ENCODE measurements around the gene KRTAP9-3.
"Not testable (repeated sequence)": the region's sequence is repeated elsewhere in the genome, so short reads cannot be mapped to it uniquely, and the experiment has no call there.

KRTAP9-3 gene

DNA sequence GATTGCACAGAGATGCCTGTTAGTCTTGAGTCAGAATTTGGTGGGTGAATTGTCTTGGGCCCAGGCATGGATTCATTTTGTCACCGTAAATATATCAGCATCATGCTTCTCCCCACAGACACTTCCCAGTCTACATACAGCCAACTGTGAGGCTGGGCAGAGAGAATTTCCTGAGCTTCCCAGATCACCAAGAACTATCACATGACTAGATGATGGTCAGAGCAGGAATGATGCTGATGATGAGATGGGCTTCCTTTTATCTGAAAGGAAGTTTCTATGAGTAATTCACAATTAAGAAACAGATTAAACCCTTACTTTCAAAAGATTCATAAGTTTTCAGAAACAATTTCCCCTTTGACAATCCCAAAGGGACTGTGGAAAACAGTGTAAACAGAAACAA, 22.6 kb downstream of the KRTAP9-3 start:
- FAIRE-seq, result no peak

DNA sequence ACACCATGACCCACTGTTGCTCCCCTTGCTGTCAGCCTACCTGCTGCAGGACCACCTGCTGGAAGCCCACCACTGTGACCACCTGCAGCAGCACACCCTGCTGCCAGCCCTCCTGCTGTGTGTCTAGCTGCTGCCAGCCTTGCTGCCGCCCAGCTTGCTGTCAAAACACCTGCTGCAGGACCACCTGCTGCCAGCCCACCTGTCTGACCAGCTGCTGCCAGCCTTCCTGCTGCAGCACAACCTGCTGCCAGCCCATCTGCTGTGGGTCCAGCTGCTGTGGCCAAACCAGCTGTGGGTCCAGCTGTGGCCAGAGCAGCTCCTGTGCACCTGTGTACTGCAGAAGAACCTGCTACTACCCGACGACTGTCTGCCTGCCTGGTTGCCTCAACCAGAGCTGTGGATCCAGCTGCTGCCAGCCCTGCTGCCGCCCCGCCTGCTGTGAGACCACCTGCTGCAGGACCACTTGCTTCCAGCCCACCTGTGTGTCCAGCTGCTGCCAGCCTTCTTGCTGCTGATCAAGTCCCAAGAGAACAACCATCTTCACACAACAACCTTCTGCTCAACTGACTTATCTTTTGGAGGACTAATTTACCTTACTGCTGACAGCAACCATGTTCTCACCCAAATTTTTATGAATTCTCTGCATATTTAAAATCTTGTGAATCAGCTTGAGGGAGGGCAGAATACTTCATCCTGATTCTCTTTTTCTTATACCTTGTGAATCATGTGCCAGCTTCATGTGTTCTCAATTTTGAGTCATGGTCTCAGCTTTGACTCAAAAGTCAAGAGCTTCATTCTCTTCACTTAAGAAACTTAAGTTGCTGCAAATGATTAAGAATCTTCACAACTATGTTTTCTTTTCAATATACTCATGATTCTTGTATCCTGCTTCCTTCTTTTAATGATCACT, 23.4 kb downstream of the KRTAP9-3 start, which contains the start of gene KRTAP9-9:
Gene KRTAP9-9, plus strand, starts transcription at position 4 of the 910 bp plus-strand sequence.
- not testable (repeated sequence) for FAIRE-seq

DNA sequence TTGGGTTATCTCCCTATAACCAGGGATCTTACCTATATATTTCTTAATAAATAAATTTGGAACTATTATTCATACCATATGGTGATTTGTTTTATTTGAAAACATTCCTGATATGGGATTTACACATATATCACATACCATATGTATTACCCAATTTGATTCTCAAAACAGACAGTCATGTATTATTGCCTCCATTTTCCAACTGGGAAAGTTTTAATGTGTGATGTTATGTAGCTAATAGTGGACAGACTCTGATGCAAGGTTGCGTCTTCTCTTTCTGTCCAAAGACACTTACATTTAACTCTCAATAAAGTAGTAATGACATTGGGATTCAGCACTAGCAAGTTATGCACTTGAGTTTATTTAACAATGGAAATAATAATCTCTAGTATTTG, 24.0 kb downstream of the KRTAP9-3 start:
- FAIRE-seq, result no peak

DNA sequence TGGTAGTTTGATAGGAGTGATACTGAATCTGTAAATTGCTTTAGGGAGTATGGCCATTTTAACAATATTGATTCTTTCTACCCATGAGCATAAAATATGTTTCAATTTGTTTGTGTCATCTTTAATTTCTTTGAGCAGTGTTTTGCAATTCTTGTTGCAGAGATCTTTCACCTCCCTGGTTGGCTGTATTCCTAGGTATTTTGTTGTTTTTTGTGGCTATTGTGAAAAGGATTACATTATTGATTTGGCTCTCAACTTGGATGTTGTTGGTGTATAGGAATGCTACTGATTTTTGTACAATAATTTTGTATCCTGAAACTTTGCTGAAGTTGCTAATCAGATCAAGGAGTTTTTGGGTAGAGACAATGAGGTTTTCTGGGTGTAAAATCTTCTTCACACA, 26.2 kb downstream of the KRTAP9-3 start:
- FAIRE-seq, result no peak

DNA sequence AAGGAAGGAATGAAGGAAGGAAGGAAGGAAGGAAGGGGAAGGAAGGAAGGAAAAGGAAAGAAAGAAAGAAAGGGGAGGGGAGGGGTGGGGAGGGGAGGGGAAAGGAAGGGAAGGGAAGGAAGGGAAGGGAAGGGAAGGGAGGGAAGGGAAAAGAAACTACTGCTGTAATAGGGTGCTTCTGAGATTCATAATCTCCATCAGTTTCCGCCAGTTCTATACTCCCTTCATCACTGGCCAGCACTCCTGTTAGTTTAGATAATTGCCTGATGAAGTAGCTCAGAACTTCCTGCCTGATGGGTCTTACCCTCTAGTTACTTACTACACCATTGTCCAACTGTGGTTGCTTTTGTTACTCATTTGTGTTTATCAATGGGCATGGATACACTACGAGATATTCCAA, 31.0 kb downstream of the KRTAP9-3 start:
- no peak for FAIRE-seq

DNA sequence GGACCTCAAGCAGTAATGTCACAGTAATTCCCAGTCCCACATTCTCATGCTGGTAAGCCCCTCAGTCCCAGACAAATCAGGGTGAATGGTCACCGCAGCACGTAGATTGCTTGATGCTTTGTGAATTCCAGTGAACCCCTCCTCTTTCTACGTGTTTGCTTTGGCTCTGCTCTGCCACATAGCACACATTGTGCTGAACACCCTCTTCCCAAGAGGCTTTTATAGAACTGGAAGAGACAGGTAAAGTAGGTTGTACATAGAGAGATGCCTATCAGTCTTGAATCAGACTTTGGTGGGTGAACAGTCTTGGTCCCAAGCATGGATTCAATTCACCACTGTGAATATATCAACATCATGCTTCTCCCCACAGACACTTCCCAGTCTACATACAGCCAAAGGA, 32.4 kb downstream of the KRTAP9-3 start:
- no peak for FAIRE-seq

DNA sequence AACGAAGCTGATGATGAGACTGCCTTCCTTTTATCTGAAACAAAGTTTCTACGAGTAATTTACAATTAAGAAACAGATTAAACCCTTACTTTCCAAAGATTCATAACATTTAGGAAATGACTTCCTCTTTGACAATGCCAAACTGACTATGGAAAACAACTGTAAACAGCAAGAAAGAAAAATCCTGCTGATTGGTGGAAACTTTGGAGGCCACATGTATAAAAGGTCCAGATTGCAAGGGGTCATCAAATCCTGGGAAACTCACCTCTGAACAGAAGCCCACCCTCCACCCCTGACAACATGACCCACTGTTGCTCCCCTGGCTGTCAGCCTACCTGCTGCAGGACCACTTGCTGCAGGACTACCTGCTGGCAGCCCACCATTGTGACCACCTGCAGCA, 32.8 kb downstream of the KRTAP9-3 start, which contains the start of gene KRTAP9-6:
Gene KRTAP9-6, plus strand, starts transcription at position 301 of the 400 bp plus-strand sequence. Its CDS starts 0 bp downstream, at position 301.
- FAIRE-seq, result no peak

DNA sequence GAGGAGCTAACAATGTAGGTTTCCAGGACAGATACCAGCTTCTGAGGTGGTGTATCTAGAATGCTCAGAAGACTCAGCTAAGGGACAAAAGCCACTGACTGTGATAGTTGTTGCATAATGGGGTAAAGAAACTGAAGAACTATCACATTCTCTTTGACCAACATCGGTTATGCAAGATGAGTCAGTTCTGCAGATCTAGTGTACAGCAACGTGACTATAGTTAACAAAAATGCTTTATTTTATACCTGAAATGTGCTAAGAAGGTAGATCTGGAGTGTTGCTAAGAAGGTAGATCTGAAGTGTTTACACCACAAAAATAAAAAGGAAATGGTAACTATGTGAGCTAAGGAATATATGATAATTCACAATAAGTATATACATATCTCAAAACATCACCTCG, 35.5 kb downstream of the KRTAP9-3 start:
- no peak for FAIRE-seq

DNA sequence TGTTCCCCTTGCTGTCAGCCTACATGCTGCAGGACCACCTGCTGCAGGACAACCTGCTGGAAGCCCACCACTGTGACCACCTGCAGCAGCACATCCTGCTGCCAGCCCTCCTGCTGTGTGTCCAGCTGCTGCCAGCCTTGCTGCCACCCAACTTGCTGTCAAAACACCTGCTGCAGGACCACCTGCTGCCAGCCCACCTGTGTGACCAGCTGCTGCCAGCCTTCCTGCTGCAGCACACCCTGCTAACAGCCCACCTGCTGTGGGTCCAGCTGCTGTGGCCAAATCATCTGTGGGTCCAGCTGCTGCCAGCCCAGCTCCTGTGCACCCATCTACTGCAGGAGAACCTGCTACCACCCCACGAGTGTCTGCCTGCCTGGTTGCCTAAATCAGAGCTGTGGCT, 39.1 kb downstream of the KRTAP9-3 start:
- not testable (repeated sequence) for FAIRE-seq

DNA sequence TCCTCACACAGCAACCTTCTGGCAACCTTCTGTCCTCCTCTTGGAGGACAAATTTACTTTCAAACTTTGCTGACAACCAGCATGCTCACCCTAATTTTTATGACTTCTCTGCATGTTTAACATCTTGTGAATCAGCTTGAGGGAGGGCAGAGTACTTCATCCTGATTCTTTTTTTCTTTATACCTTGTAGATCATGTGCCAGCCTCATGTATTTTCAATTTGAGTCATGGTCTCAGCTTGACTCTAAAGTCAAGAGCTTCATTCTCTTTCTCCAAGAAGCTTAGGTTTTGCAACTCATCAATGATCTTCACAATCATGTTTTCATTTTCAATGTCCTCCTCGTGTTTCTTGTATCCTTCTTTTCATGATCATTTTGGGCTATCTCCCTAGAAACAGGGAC, 39.6 kb downstream of the KRTAP9-3 start:
- FAIRE-seq, result no peak

DNA sequence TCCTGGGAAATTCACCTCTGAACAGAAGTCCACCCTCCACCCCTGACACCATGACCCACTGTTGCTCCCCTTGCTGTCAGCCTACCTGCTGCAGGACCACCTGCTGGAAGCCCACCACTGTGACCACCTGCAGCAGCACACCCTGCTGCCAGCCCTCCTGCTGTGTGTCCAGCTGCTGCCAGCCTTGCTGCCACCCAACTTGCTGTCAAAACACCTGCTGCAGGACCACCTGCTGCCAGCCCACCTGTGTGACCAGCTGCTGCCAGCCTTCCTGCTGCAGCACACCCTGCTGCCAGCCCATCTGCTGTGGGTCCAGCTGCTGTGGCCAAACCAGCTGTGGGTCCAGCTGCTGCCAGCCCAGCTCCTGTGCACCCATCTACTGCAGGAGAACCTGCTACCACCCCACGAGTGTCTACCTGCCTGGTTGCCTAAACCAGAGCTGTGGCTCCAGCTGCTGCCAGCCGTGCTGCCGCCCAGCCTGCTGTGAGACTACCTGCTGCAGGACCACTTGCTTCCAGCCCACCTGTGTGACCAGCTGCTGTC, 43.5 kb downstream of the KRTAP9-3 start, which contains the start of gene KRTAP9-7:
Gene KRTAP9-7, plus strand, starts transcription at position 51 of the 543 bp plus-strand sequence. Its CDS starts 0 bp downstream, at position 51.
- not testable (repeated sequence) for FAIRE-seq

DNA sequence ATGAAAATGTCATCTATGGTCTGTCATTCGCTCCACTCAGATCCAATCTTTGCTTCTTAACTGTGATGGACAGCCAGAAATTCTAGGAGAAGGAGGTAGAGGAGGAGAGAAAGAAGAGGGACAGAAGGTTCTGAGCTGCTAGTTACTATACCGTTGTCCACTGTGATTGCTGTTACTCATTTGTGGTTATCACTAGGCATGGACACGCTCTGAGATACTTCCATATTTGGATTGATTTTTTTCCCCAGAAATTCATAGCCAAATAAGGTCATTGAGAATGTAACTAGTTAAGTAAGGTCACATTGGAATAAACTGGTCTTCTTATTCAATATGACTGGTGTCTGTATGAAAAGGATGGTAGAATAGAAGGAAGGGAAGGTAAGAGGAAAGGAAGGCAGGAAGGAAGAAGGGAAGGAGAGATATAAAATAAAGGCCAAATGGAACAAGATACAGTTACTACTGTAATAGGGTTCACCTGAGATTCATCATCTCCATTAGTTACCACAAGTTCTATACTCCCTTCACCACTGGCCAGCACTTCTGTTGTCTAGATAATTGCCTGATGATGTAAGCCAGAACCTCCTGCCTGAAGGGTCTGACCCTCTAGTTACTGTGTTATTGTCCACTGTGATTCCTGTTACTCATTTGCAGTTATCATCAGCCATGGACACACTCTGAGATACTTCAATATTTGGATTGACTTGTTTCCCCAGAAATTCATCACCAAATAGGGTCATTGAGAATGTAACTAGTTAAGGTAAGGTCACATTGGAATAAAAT, 46.1 kb downstream of the KRTAP9-3 start:
- no peak for FAIRE-seq

Measured in A204.1 (cell line).